GM13976 (cell line): Measurements from ENCODE around the gene ADGRG3.

ENCODE experiments used
- DNase-seq: peaks from one replicate; pipeline ENCODE4 v3.0.0; 2012; ENCODE audit warnings: low spot score
- CTCF ChIP-seq: IDR thresholded peaks from 2 replicates; pipeline ENCODE4 v1.5.1; 2012; ENCODE audit warnings: borderline replicate concordance, mild to moderate bottlenecking; ENCODE audit not compliant: insufficient read depth; ENCODE audit errors: extremely low read depth, missing control alignments, control extremely low read depth
- in situ Hi-C: fragments of 300-500 bp; cut with MboI; formaldehyde crosslinking; loops from one replicate; pipeline ENCODE4 v1.12.0; 2022; ENCODE audit warnings: low sequenced_read_pairs, mixed read lengths, inconsistent platforms; ENCODE audit not compliant: unreplicated experiment

Gene ADGRG3

GRCh38 chr16:57692636-57693035, 24.5 kb downstream of the ADGRG3 start:
- no peak for DNase-seq
- no peak for TF ChIP-seq CTCF
- in situ Hi-C loops = no loop called here

DNA sequence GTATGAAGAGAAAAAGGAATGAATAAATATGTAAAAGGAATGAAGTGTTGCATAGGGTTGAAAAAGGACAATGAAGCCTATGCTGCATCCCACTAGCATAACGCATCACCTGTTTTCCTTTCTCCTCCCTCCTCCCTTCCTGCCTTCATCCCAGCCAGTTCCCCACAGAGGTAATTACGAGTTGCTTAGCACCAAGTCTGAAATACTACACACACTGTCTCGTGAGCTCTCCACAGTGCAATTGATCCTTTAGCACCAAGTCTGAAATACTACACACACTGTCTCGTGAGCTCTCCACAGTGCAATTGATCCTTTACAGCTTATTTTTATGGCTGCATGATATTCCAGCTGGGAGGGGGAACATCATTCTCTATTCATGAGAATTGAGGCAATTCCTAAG, 25.4 kb downstream of the ADGRG3 start:
- in situ Hi-C loops = no loop called here
- no peak for DNase-seq
- no peak for TF ChIP-seq CTCF

DNA sequence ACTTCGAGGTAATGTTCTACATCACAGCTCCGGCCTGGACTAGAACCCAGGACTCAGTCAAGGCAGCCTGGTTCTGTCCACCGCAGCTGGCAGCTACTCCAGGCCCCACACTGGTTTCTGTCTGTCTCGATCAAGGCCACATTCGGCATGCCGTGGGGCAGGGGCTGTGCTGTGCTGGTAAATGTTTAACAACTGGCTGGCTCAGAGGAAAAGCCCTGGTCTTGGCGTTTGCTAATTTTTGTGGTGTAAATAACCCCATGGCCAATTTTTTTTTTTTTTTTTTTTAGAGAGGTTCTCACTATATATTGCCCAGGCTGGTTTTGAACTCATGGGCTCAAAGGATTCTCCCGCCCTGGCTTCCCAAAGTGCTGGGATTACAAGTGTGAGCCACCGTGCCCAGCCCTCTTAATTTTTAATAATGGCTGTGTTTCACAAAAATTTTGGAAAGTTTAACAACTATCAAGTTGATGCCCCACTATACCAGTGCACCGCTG, 26.2 kb downstream of the ADGRG3 start:
- in situ Hi-C loops = no loop called here
- TF ChIP-seq CTCF = no peak
- DNase-seq = no peak

GRCh38 chr16:57694725-57695679, 26.9 kb downstream of the ADGRG3 start, which contains the start of gene DRC7:
TSS of gene DRC7 (plus strand) at chr16:57694806. CDS start at chr16:57697950, 3,144 bp downstream.
- DNase-seq = peak; percentile 81
- no peak for TF ChIP-seq CTCF
- in situ Hi-C loops = no loop called here

- in situ Hi-C loops = no loop called here
- TF ChIP-seq CTCF = no peak
- DNase-seq = no peak
Observed at GRCh38 chr16:57695680-57696069, 27.6 kb downstream of the ADGRG3 start.

DNA sequence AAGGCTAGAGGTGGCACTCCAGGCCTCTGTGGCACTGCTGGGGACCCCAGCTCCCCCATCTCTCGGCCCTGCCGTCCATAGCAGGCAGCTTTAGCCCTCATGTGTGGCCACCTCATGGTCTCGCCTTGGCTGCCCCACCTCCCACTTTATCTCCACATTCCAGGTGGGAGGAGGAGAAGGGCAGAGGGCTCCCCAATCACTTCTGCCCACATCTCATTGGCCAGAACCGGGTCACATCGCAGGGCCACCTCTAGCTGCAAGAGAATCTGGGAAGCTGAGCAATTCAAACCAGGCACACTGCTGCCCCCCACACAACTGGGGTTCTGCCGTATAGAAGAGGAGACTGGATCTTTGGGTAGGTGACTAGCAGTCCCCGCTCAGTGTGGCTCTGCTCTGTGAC, 28.1 kb downstream of the ADGRG3 start:
- TF ChIP-seq CTCF = no peak
- DNase-seq = no peak
- in situ Hi-C loops = no loop called here
